Stimulated activated CD8-positive, alpha-beta memory T cell treated with anti-CD3 and anti-CD28 coated beads, Interleukin-12 subunit alpha, Interleukin-12 subunit beta, amount 100 ng/mL, for 24 hours (primary cell): ENCODE measurements around the gene EPC2.

Experiments
- DNase-seq: peaks from one replicate; pipeline ENCODE4 v3.0.0-alpha.2; 2020; ENCODE audit errors: extremely low read depth

EPC2 gene

GRCh38 chr2:148810081-148810480 is 165.5 kb downstream of the EPC2 start:
- DNase-seq, result no peak

DNA sequence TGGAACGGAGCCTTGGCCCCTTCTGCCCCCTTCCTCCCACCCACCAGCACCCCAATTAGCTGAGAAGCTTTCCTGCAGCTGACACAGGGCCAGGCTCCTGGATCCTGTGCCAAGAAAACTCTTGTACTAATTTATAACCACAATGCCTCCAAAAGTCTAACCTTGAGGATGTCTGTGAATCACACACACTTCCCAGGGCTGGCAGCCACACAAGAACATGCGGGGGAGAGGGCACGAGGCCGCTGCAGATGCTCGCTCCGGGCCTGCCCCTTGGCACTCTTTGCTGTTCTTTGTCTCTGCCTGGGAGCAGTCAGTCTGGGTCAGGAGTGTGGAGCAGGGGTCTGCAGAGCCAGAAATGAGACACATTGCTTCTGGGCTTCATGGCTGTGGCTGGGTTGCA is 167.8 kb downstream of the EPC2 start:
- no peak for DNase-seq

DNA sequence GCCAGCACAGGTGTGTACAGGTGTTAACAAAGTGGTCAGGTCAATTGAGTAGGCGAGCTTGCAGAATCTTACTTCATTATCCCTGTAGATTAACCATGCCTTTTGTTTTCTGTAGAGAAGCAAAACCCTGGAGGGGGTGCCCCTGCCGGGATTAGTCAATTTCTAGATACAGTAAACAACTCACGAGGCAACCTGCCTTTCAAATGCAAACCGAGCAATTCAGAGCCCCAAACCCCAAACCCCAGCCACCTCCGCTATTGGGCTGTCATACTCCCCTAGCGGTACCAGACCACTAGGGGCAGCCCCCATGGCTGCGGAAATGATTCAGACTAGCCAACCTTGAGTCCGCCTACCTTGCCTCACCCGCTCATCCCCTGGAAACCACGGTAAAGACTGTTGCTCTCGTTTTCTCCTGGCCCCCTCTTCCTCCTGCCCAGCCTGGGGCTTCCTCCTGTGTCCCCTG is 169.1 kb downstream of the EPC2 start:
- peak; percentile 59 for DNase-seq

- DNase-seq, result no peak
Observed at GRCh38 chr2:148814143-148814859, 169.8 kb downstream of the EPC2 start.

GRCh38 chr2:148814860-148815419 is 170.4 kb downstream of the EPC2 start:
- no peak for DNase-seq

GRCh38 chr2:148816176-148816575 is 171.6 kb downstream of the EPC2 start:
- no peak for DNase-seq

- DNase-seq, result no peak
Observed at GRCh38 chr2:148817210-148817708, 172.7 kb downstream of the EPC2 start.

- DNase-seq, result no peak
Observed at GRCh38 chr2:148819019-148819585, 174.6 kb downstream of the EPC2 start.

DNA sequence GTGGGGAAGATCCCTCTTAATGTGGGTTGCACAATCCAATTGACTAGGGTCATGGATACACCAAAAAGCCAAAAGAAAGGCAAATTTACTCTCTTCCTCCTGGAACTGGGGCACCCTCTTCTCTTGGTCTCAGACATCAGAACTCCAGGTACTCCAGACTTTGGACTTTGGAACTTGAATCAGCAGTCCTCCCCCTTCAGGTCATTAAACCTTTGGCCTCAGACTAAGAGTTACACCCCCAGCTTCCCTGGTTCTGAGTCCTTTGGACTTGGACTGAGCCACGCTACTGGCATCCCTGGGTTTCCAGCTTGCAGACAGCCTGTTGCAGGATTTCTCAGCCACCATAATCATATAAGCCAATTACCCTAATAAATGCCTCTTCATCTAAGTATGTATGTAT is 179.6 kb downstream of the EPC2 start:
- no peak for DNase-seq

GRCh38 chr2:148826791-148827190 is 182.2 kb downstream of the EPC2 start:
- DNase-seq, result no peak

GRCh38 chr2:148828941-148829340 is 184.4 kb downstream of the EPC2 start:
- DNase-seq, result no peak

- DNase-seq, result no peak
Observed at GRCh38 chr2:148829618-148830017, 185.1 kb downstream of the EPC2 start.

- DNase-seq, result no peak
Observed at GRCh38 chr2:148832637-148833036, 188.1 kb downstream of the EPC2 start.
